T-helper 9 cell (primary cell): ENCODE results near the gene DRC7.
"Not testable (repeated sequence)": the region's sequence is repeated elsewhere in the genome, so short reads cannot be mapped to it uniquely, and the experiment has no call there.

Source experiments
- DNase-seq: peaks from one replicate; pipeline ENCODE4 v3.0.0-alpha.2; 2020

DRC7 gene

GRCh38 chr16:57697896-57698537 is 3.4 kb downstream of the DRC7 start:
- no peak for DNase-seq

GRCh38 chr16:57698812-57699405 is 4.3 kb downstream of the DRC7 start:
- no peak for DNase-seq

DNA sequence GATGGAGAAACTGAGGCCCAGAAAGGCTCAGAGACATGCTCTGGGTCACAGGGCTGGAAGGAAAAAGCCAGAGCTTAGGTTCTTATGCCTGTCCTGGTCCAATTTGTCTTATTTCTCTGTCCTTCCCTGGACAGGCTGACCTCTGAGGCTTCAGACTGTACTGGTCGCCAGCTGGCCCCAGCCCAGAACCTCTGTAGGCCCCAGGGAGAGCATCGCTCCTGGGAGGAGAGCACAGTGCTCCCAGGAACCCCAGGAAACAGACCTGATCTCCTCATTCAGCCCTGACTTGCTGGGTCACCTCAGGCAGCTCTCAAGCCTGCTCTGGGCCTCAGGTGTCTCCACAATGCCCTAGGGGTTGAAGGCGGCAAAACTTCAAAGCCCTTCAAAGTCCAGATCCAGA is 4.9 kb downstream of the DRC7 start:
- no peak for DNase-seq

DNA sequence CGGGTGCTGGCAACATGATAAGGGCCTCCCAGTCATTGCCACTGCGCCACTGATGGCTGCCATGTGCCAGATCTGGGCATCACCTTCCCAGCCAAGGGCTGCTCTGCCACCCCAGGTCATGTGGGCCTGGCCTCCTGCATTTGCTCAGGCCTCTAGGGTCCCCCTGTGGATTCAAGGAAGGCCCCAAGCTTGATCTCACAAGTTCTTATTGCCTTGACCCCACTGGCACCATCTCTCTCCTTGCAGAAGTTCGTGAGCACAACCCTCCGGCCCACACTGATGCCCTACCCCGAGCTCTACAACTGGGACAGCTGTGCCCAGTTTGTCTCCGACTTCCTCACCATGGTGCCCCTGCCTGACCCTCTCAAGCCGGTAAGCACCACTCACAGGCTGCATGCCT is 5.3 kb downstream of the DRC7 start:
- no peak for DNase-seq

DNA sequence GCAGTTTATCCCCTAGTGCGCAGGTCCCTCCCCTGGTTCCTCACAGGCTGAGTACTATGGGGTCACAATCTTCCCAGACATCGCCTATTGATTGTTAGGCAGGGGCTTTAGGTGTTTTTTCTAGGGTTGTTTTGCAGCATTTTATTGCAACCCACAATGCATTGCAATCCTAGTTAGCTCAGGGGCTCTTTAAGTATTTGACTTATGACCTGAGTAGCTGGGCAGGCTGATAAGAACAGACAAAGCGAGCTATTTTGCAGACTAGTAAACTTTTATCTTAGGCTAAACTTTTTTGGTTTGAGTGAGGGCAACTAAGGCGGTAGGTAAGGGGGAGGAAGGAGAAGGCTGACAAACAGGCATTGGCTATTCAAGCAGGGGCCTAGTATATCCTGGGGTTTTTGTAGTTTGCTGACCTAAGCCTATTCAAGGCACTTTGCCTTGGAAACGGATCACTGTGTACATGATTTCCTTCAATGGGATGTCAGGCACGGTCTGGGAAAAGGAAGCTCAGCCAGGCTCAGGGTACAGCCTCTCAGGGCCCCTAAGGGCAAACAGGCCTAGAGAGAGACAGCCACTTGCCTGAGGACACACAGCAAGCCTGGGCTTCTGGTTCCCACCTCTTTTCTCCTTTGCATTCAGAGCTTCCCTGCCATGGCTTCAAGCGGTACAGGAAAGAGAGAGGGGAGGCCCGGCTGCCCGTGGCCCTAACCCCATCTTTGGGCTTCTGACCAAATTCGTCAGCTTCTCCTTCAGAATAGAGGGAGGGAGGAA is 6.4 kb downstream of the DRC7 start:
- DNase-seq, result no peak

DNA sequence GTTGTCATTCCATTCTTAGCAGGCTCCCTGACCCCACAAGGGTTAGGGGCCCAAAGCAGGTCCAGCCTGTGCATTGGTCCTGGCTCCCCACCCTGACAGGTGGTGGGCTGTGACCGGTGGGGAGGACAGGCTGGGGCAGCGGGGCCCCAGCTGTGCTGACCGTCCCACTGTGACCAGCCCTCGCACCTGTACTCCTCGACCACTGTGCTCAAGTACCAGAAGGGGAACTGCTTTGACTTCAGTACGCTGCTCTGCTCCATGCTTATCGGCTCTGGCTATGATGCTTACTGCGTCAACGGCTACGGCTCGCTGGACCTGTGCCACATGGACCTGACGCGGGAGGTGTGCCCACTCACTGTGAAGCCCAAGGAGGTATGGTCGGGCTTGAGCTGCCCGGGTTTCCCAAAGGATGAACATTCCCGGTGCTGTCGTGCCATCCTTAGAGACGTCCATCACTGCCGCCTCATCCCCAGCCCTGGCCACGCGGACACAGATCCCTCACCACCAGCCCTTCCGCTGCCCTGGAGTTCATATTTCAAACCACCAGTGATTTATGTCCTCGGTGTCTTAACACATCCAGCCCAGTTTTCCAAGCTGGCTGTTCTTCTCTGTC is 7.3 kb downstream of the DRC7 start:
- DNase-seq, result no peak

DNA sequence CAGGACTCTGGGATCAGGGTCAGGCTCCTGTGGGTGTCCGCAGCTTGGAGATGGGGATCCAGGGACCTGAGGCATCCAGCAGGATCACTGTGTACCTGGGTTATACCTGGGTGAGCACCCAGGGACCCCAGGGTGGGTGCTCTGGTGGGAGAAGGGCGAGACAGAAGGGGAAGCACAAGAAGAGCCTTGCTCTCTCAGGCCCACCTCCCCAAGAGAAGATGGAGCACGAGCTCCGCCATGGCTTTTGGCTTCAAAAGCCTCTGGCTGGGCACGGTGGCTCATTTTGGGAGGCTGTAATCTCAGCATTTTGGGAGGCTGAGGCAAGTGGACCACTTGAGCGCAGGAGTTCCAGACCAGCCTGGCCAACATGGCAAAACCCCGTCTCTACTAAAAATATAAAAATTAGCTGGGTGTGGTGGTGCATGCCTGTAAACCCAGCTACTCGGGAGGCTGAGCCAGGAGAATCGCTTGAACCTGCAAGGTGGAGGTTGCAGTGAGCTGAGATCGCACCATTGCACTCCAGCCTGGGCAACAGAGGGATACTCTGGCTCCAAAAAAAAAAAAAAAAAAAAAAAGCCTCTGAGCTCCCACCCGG is 8.9 kb downstream of the DRC7 start:
- DNase-seq, result no peak

DNA sequence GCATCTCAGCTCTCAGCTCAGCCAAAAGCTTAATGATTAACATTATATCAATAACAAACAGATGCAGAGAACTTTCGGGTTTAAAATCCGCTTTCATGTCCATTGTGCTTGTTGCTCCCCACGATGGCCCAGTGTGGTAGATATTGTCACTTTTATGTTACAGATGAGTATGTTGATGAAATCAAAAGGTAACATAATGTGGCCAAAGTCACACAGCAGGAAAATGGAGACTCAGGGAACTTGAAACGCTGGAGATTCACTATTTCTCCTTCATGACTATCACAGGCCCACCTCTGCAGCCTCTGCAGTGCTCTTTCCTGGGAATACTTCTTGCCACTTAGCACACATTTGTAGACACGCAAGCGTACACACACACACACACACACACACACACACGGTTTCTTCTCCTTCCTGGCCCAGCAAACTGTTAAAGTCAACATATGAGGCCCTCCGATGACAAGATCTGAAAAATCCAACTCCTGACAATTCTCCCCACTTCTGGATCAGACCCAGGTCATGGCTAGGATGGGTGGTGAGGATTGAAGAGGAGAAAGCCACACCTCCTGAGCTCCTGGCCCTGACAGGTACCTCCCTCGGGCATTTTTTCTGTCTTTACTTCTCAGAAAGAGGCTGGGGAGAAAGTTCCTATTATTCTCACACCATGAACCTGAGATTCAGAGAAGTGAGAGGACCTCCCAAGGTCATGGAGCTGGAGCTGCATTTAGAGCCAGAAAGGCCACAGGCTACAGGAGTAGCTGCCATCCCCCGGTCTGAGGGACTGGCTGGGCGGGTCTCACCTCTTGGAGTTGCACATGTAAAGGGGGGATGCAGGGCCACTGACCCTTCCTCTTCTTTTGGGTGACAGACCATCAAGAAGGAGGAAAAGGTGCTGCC is 9.7 kb downstream of the DRC7 start:
- no peak for DNase-seq

DNA sequence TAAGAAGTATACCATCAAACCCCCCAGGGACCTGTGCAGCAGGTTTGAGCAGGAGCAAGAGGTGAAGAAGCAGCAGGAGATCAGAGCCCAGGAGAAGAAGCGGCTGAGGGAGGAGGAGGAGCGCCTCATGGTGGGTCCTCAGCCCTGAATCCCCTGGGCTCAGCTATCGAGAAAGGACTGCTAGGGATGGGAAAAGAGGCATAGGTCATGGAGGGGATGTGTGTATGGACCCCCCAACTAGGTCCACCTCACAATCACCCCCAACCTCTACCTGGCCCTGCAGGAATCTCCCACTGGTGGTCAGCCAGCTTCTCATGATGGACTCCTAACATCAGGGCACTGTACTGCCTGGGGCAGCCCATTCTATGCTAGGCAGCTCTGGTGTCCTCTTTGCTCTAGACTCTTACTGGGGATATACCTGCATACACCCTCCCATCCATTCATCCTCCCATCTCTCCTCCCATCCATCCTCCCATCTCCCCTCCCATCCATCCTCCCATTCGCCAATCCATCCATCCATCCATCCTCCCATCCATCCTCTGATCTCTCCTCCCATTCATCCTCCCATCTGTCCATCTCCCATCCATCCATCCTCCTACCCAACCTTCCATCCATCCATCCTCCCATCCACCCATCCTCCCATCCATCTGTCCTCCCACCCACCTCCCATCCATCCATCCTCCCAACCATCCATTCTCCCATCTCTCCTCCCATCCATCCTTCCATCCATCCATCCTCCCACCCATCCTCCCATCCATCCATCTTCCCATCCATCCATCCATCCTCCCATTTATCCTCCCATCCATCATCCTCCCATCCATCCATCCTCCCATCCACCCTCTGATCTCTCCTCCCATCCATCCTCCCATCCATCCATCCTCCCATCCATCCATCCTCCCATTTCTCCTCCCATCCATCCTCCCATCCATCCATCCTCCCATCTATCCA is 10.6 kb downstream of the DRC7 start:
- DNase-seq, result no peak

DNA sequence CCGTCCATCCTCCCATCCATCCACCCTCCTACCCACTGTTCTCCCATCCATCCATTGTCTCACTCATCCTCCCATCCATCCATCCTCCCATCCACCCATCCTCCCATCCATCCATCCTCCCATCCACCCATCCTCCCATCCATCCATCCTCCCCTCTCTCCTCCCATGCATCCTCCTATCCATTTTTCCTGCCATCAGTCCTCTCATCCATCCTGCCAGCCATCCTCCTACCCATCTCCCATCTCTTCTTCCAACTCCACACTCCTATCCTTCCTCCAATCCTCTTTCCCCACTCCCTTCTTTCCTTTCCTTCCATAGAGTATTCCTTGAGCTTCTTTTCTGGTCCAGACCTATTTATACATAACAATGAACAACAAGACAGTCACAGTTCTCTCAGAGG is 12.1 kb downstream of the DRC7 start:
- DNase-seq, result no peak

DNA sequence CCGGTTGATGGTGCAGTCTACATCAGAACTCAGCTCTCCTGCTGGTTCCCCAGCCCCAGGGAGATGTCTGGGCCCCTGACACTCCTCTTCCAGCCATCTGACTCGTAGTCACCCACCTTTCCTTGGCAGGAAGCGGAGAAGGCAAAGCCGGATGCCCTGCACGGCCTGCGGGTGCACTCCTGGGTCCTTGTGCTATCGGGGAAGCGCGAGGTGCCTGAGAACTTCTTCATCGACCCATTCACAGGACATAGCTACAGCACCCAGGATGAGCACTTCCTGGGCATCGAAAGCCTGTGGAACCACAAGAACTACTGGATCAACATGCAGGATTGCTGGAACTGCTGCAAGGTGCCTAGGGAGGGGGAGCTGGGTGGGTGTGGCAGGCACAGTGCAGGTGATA is 12.7 kb downstream of the DRC7 start:
- DNase-seq, result no peak

- DNase-seq, result no peak
Measured at GRCh38 chr16:57708168-57708567, 13.6 kb downstream of the DRC7 start.

- DNase-seq, result no peak
Measured at GRCh38 chr16:57709663-57710062, 15.1 kb downstream of the DRC7 start.

DNA sequence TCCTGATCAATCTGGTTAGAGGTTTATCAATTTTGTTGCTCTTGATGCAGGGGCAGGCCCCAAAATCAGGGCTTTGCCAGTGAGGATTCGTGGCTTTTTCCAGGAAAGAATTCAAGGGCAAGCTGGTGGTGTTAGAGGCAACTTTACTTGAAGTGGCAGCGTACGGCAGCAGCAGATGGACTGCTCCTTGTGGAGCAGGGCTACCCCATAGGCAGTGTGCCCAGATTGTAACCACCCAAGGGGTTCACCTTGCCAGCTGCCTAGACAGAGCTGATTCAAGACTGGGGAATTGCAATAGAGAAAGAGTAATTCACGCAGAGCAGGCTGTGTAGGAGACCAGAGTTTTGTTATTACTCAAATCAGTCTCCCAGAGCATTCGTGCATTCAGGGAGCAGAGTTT is 16.7 kb downstream of the DRC7 start:
- no peak for DNase-seq

- DNase-seq, result no peak
Measured at GRCh38 chr16:57711993-57712392, 17.4 kb downstream of the DRC7 start.

GRCh38 chr16:57712569-57712968 is 18.0 kb downstream of the DRC7 start:
- not testable (repeated sequence) for DNase-seq

- no peak for DNase-seq
Measured at GRCh38 chr16:57713596-57713995, 19.0 kb downstream of the DRC7 start.

- DNase-seq, result no peak
Measured at GRCh38 chr16:57714047-57714446, 19.4 kb downstream of the DRC7 start.

DNA sequence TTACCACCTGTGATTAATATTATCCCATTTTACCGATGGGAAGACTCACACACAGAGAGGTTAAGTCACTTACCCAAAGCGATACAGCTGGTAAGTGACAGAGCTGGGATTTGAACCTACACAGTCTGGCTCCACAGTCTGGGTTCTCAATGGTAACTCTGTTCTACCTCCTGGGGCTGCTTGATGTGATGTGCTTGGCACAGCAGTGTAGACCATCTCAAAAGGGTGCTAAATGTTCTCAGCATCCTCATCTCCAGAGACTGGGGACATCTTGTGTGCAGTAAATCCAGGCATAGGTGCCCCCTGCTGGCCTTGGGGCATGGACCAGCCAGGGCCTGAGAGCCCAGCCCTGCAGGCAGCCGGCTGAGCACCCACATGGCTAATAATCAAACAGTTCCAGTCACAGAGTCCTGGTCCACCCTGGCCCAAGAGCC is 25.6 kb downstream of the DRC7 start:
- no peak for DNase-seq

- DNase-seq, result no peak
Measured at GRCh38 chr16:57721356-57722209, 27.0 kb downstream of the DRC7 start.
